Astrocyte of the cerebellum (primary cell): ENCODE results near the gene ARHGEF37.

Experiments
- DNase-seq: peaks from one replicate; pipeline ENCODE4 v3.0.0-alpha.2; 2011; ENCODE audit warnings: low read depth
- H3K4me3 ChIP-seq: 2 replicates; pipeline ENCODE4 v1.5.1; 2011; ENCODE audit warnings: mild to moderate bottlenecking, low read depth, low read length, moderate library complexity
- in situ Hi-C: cut with HindIII; loops from 2 replicates; pipeline ENCODE4 v1.10.0; 2017; ENCODE audit warnings: low sequenced_read_pairs
- TF ChIP-seq, protein P1 (sequence below): IDR thresholded peaks from 2 replicates; pipeline ENCODE4 v1.5.1; 2012; ENCODE audit warnings: low read length, low read depth, moderate library complexity, mild to moderate bottlenecking; ENCODE audit errors: missing control alignments

ARHGEF37 gene

DNA sequence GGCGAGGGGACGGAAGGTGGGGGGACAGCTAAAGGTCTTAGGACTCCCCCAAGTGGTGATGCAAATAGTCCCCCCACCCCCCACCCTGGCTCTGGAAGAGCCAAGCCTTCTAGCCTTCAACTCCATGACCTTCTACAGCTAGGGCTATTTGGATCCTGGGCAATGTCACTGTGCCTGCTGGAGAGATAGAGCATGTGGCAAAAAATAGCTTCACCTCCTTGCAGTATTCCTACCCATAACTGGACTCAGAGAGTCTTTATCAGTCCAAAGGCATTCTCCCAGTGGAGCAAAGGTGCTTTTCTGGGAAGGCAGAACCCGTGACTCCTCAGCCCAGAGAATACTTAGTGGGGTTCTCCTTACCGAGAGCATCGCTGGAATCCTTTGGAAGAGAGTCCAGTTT is 100.0 kb downstream of the ARHGEF37 start:
- DNase-seq = no peak
- in situ Hi-C loops = no loop called here
- TF ChIP-seq, protein P1, sequence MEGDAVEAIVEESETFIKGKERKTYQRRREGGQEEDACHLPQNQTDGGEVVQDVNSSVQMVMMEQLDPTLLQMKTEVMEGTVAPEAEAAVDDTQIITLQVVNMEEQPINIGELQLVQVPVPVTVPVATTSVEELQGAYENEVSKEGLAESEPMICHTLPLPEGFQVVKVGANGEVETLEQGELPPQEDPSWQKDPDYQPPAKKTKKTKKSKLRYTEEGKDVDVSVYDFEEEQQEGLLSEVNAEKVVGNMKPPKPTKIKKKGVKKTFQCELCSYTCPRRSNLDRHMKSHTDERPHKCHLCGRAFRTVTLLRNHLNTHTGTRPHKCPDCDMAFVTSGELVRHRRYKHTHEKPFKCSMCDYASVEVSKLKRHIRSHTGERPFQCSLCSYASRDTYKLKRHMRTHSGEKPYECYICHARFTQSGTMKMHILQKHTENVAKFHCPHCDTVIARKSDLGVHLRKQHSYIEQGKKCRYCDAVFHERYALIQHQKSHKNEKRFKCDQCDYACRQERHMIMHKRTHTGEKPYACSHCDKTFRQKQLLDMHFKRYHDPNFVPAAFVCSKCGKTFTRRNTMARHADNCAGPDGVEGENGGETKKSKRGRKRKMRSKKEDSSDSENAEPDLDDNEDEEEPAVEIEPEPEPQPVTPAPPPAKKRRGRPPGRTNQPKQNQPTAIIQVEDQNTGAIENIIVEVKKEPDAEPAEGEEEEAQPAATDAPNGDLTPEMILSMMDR = no peak
- H3K4me3 ChIP-seq = no peak overlapping the region

DNA sequence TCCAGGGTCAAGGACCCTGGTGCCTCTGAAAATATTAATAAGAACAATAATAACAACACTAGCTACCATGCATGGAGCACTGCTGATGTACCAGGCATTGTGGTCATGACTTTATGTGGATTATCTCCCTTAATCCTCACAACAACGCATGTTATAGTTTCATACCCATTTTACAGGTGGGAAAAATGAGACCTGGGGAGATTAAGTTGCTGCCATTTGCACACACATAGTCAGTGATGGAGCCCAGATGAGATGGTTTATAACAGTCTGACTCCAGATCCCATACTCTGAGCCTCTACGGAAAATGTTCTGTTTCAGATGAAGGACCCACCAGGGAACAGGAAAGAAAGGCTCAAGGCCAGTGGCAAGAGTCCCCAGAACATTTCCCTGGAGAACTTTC is 100.6 kb downstream of the ARHGEF37 start:
- TF ChIP-seq, protein P1 = no peak
- H3K4me3 ChIP-seq = no peak overlapping the region
- no peak for DNase-seq
- in situ Hi-C loops = no loop called here

DNA sequence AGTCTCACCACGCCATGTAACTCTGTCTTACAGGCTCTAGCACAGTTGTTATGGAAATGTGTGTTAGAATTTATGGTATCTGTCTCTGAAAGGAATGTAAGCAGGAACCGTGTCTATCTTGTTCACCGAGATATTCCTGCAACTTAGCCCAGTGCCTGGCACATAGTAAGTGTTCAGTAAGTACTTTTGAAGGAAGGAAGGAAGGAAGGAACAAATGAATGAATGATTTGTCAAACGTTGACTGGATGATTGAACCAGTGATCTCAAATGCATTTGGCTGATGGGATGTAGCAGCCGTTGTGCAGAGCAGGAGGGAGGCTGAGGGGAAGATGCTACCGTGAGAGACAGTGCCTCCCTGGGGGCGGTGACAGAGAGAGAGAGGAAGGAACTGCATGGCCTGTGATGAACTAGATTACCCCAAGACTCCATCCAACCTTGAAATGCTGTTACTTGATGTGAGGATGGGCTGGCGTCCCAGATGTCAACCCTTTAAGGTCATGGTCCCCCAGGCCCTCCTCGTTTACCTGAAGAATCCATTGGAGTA is 101.3 kb downstream of the ARHGEF37 start:
- H3K4me3 ChIP-seq = no peak overlapping the region
- in situ Hi-C loops = no loop called here
- TF ChIP-seq, protein P1 = no peak
- DNase-seq = no peak

DNA sequence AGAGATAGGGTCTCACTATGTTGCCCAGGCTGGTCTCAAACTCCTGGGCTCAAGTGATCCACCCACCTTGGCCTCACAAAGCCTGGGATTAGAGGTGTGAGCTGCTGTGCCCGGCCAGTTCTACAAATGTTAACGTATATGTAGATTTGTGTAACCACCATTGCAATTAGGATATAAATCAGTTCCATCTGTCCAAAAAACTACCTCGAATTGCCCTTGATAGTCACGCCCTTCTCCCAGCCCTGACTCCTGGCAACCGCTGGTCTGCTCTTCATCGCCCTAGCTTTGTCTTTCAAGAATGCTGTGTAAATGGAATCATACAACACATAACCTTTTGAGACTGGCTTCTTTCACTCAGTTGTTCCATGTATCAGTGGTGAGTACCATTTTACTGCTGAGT is 102.7 kb downstream of the ARHGEF37 start:
- DNase-seq = no peak
- TF ChIP-seq, protein P1 = no peak
- H3K4me3 ChIP-seq = no peak overlapping the region
- in situ Hi-C loops = no loop called here

DNA sequence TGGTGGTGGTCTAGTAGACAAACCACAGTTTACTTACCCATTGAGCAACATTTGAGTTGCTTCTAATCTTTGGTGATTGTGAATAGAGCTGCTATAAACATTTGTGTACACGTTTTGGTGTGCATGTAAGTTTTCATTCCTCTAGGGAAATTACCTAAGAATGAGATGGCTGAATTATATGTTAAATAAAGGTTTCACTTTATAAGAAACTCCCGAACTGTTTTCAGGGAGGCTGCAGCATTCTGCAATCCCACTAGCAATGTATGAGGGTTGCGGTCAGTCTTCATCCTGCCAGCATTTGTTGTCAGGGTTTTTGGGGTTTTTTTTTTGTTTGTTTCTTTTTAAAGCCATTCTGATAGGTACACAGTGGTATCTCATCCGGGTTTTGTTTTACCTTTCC is 103.1 kb downstream of the ARHGEF37 start:
- no peak for DNase-seq
- H3K4me3 ChIP-seq = no peak overlapping the region
- in situ Hi-C loops = no loop called here
- TF ChIP-seq, protein P1 = no peak
